Heart left ventricle (tissue), 13 donors: ENCODE results near the gene ZDHHC14.

Experiments
- CTCF ChIP-seq, 12 donors: fragments of 200-600 bp; sonication (generic) in 4 of 12; IDR thresholded peaks; one replicate each; pipeline versions ENCODE4 v1.5.0 to v1.8.0; 2018 to 2022; ENCODE audit warnings: antibody characterized with exemption in 12 of 12, mild to moderate bottlenecking in 5 of 12
- POLR2A ChIP-seq, 2 donors: fragments of 450-650 bp; IDR thresholded peaks; one replicate each; pipeline ENCODE4 v1.6.1; 2017; ENCODE audit warnings: antibody characterized with exemption in 2 of 2, mild to moderate bottlenecking in 2 of 2, moderate library complexity in 2 of 2
- donor health status: ischemic (EF 13 %, LVEDD 7.1; RV severe dilation, severe dysfunction).
- donor health status: DM: no; HTN: yes; CAD: no.
- donor health status: DM: no; HTN: no; CAD: no.
- donor health status: ischemic (EF 25% LVEDD 6.9; RV normal size, moderate dysfunction).
- donor health status: ischemic (EF 25% LVEDD 5.7; RV mildly dilated, moderate dysfunction).
- donor health status: ischemic (EF 35%, LVEDD 5.7; RV mildly dilated, moderate dysfunction).
- donor health status: nonischemic (EF 11% LVEDD 7.7; RV severe dilation, severe dysfunction).
- donor health status: DM: yes; HTN: yes; CAD: no.
- donor health status: PGD.
- donor health status: ischemic (EF 29% LVEDD 5.4; RV normal size, mild dysfunction).
- donor health status: nonischemic (EF 23%, LVEDD 6.1; RV moderate dilation, normal function).

GRCh38 chr6:157693867-157694266, 312.9 kb downstream of the ZDHHC14 start:
- TF ChIP-seq CTCF (IDR thresholded peaks at IDR 0.05) = no peak
- no peak for TF ChIP-seq POLR2A (IDR thresholded peaks at IDR 0.05)
